ENCODE results near the gene FARP1. TPM values are rescaled to one million over a fixed set of nuclear protein-coding genes. Genes with fewer than 3 reads are reported as not detected.
A peak's percentile ranks its signal among the peaks of the same experiment; 100 is the strongest.

FARP1 gene
- total and polyA plus RNA-seq, 2 of the 13 experiments (the other 11 are each of a cell fraction or from before 2014, with no cell fraction given): 70.6 to 126 TPM

DNA sequence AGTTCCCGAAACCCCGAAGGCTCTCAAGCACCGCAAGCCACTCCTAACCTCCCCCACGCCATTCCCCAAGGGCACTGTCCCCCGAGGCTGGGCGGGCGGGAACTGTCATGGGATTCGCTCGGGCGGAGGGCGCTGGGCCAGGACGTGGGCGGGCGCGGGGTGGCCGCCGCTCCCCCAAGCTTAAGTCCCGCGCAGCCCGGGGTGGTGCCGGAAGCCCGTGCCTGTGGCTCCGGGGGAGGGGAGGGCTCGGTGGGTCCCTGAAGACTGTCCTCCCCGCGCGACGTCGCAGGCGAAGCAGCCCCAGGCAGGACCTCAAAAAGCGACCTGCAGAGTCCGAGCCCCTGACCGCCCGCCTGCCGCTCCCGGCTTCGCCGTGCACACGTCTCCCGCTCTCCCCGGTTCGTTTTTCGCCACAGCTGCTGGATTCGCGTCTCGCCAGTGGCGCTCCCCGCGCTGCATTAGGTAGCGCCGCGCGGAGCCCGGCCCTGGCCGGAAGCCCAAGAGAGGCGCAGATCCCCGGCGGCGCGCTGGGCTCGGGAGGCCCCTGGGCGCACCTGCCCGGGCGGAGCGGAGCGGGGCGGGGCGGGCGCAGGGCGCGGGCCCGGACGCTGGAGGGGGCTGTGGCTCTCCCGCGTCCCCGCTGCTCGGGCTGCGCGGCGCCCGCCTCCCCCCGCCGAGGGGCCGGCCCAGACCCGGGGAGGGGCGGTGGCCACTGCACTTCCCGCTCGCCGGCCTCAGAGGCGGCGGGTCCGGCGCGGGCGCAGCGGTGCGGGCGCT, at the start of gene FARP1 (continued):
- TF ChIP-seq REL (CRISPR knock-in tag; conservative IDR thresholded peaks at IDR 0.05) (peak; percentile 59), DNMT3B (CRISPR knock-in tag; conservative IDR thresholded peaks at IDR 0.05) (no peak), ZNF83 (CRISPR knock-in tag; IDR thresholded peaks at IDR 0.05; ENCODE audit: borderline replicate concordance) (no peak), ZNF562 (CRISPR knock-in tag; IDR thresholded peaks at IDR 0.05; ENCODE audit: borderline replicate concordance) (peak; percentile 54; the same call in 1 of the 2 replicates), HHEX (CRISPR knock-in tag; IDR thresholded peaks at IDR 0.05) (no peak), SMAD3 (CRISPR knock-in tag; IDR thresholded peaks at IDR 0.05) (0 out of 2 replicates have a peak, but pooled peaks have one; percentile 20), ZNF230 (CRISPR knock-in tag; IDR thresholded peaks at IDR 0.05) (peak; percentile 94), PHF5A (CRISPR knock-in tag; IDR thresholded peaks at IDR 0.05; ENCODE audit: low read depth, unreplicated experiment) (no peak), ZNF30 (CRISPR knock-in tag; IDR thresholded peaks at IDR 0.05) (0 out of 2 replicates have a peak, but pooled peaks have one; percentile 62), ARNTL (CRISPR knock-in tag; IDR thresholded peaks at IDR 0.05) (peak; percentile 67; the same call in 1 of the 2 replicates), HMG20B (CRISPR knock-in tag; conservative IDR thresholded peaks at IDR 0.05) (no peak), ZNF138 (CRISPR knock-in tag; IDR thresholded peaks at IDR 0.05; ENCODE audit: low read depth) (peak; percentile 47; the same call in 1 of the 2 replicates), HES4 (CRISPR knock-in tag; IDR thresholded peaks at IDR 0.05; ENCODE audit: borderline replicate concordance) (peak; percentile 63), MTA1 (CRISPR knock-in tag; IDR thresholded peaks at IDR 0.05; ENCODE audit: borderline replicate concordance) (peak; percentile 93; the same call in 1 of the 2 replicates), GATA4 (IDR thresholded peaks at IDR 0.05; ENCODE audit: borderline replicate concordance, low read depth) (0 out of 2 replicates have a peak, but pooled peaks have one; percentile 5), MIXL1 (CRISPR knock-in tag; IDR thresholded peaks at IDR 0.05) (no peak)
- TF ChIP-seq, protein P1, sequence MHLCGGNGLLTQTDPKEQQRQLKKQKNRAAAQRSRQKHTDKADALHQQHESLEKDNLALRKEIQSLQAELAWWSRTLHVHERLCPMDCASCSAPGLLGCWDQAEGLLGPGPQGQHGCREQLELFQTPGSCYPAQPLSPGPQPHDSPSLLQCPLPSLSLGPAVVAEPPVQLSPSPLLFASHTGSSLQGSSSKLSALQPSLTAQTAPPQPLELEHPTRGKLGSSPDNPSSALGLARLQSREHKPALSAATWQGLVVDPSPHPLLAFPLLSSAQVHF (CRISPR knock-in tag; IDR thresholded peaks at IDR 0.05): peak; percentile 79; the same call in 1 of the 2 replicates
- TF ChIP-seq, protein P2, sequence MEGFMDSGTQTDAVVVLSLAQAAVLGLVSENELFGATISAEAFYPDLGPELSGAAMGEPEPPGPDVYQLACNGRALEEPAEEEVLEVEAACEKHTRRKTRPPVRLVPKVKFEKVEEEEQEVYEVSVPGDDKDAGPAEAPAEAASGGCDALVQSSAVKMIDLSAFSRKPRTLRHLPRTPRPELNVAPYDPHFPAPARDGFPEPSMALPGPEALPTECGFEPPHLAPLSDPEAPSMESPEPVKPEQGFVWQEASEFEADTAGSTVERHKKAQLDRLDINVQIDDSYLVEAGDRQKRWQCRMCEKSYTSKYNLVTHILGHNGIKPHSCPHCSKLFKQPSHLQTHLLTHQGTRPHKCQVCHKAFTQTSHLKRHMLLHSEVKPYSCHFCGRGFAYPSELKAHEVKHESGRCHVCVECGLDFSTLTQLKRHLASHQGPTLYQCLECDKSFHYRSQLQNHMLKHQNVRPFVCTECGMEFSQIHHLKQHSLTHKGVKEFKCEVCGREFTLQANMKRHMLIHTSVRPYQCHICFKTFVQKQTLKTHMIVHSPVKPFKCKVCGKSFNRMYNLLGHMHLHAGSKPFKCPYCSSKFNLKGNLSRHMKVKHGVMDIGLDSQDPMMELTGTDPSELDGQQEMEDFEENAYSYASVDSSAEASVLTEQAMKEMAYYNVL (CRISPR knock-in tag; IDR thresholded peaks at IDR 0.05; ENCODE audit: borderline replicate concordance): no peak
- TF ChIP-seq, protein P3, sequence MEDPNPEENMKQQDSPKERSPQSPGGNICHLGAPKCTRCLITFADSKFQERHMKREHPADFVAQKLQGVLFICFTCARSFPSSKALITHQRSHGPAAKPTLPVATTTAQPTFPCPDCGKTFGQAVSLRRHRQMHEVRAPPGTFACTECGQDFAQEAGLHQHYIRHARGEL (CRISPR knock-in tag; IDR thresholded peaks at IDR 0.05): no peak
- TF ChIP-seq, protein P4, sequence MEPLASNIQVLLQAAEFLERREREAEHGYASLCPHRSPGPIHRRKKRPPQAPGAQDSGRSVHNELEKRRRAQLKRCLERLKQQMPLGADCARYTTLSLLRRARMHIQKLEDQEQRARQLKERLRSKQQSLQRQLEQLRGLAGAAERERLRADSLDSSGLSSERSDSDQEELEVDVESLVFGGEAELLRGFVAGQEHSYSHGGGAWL (CRISPR knock-in tag; IDR thresholded peaks at IDR 0.05): peak; percentile 61
- TF ChIP-seq, protein P5, sequence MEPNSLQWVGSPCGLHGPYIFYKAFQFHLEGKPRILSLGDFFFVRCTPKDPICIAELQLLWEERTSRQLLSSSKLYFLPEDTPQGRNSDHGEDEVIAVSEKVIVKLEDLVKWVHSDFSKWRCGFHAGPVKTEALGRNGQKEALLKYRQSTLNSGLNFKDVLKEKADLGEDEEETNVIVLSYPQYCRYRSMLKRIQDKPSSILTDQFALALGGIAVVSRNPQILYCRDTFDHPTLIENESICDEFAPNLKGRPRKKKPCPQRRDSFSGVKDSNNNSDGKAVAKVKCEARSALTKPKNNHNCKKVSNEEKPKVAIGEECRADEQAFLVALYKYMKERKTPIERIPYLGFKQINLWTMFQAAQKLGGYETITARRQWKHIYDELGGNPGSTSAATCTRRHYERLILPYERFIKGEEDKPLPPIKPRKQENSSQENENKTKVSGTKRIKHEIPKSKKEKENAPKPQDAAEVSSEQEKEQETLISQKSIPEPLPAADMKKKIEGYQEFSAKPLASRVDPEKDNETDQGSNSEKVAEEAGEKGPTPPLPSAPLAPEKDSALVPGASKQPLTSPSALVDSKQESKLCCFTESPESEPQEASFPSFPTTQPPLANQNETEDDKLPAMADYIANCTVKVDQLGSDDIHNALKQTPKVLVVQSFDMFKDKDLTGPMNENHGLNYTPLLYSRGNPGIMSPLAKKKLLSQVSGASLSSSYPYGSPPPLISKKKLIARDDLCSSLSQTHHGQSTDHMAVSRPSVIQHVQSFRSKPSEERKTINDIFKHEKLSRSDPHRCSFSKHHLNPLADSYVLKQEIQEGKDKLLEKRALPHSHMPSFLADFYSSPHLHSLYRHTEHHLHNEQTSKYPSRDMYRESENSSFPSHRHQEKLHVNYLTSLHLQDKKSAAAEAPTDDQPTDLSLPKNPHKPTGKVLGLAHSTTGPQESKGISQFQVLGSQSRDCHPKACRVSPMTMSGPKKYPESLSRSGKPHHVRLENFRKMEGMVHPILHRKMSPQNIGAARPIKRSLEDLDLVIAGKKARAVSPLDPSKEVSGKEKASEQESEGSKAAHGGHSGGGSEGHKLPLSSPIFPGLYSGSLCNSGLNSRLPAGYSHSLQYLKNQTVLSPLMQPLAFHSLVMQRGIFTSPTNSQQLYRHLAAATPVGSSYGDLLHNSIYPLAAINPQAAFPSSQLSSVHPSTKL (CRISPR knock-in tag; IDR thresholded peaks at IDR 0.05): peak; percentile 51; the same call in 1 of the 2 replicates

All from HepG2 (cell line).